ENCODE measurements around the gene PELI2. TPM values are rescaled to one million over a fixed set of nuclear protein-coding genes. Genes with fewer than 3 reads are reported as not detected.
A peak's percentile ranks its signal among the peaks of the same experiment; 100 is the strongest.

The PELI2 gene
- total RNA-seq, 1 donor from 2014 or later: 32.2 TPM

DNA sequence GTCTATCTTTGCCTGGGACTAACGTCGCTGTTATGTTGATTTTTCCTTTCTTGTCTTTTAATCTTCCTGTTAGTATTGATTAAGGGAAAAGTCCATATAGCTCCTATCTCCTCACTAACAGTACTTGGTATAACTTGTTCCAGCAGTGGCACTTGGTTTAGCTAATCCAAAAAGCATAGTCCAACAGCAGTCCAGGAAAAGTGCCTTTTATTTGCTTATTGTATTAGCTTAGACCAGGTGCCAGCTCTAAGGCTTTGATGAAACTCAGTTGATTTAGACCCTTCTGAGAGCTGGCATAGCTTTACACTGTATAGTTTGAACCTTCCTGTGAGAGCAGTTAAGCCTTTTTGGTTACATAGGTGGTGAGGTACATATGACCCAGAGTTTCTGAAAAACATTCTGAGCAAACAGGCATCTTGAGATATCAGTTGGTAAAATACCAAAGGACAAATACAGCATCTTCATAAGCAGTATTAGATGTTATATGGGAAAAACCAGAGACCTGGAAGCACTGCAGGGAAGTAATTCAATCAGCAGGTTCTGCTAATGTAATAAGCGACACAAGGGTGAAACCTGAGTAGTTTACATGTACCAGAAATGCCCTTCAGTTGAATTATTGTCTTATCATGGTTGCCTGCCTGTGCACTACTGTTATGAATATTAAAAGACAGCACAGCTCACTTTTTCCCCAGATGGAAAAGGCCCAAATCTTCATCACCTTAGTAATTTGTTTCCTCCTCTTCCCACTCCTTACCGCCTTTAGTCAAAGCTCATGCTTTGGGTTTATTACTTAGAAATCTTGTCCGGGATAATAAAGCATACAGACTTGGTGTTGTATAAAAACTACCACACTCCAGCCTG, 13.0 kb downstream of the PELI2 start:
- Mint-ChIP-seq H3K9me3 (ENCODE audit: low read depth) (no peaks in the 10 kb centered on the region), H3K27me3 (no peaks in the 10 kb centered on the region), H3K27ac (peak overlapping the region; percentile 9), H3K4me1 (ENCODE audit: low read depth) (peaks cover 62% of the 10 kb centered on the region), H3K4me3 (ENCODE audit: low read depth) (no peak overlapping the region), H3K36me3 (ENCODE audit: insufficient read depth) (no peaks in the 10 kb centered on the region)
- TF ChIP-seq, protein P1, sequence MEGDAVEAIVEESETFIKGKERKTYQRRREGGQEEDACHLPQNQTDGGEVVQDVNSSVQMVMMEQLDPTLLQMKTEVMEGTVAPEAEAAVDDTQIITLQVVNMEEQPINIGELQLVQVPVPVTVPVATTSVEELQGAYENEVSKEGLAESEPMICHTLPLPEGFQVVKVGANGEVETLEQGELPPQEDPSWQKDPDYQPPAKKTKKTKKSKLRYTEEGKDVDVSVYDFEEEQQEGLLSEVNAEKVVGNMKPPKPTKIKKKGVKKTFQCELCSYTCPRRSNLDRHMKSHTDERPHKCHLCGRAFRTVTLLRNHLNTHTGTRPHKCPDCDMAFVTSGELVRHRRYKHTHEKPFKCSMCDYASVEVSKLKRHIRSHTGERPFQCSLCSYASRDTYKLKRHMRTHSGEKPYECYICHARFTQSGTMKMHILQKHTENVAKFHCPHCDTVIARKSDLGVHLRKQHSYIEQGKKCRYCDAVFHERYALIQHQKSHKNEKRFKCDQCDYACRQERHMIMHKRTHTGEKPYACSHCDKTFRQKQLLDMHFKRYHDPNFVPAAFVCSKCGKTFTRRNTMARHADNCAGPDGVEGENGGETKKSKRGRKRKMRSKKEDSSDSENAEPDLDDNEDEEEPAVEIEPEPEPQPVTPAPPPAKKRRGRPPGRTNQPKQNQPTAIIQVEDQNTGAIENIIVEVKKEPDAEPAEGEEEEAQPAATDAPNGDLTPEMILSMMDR (IDR thresholded peaks at IDR 0.05; ENCODE audit: unreplicated experiment): no peak
- DNase-seq (ENCODE audit: low spot score, unreplicated experiment): no peak

DNA sequence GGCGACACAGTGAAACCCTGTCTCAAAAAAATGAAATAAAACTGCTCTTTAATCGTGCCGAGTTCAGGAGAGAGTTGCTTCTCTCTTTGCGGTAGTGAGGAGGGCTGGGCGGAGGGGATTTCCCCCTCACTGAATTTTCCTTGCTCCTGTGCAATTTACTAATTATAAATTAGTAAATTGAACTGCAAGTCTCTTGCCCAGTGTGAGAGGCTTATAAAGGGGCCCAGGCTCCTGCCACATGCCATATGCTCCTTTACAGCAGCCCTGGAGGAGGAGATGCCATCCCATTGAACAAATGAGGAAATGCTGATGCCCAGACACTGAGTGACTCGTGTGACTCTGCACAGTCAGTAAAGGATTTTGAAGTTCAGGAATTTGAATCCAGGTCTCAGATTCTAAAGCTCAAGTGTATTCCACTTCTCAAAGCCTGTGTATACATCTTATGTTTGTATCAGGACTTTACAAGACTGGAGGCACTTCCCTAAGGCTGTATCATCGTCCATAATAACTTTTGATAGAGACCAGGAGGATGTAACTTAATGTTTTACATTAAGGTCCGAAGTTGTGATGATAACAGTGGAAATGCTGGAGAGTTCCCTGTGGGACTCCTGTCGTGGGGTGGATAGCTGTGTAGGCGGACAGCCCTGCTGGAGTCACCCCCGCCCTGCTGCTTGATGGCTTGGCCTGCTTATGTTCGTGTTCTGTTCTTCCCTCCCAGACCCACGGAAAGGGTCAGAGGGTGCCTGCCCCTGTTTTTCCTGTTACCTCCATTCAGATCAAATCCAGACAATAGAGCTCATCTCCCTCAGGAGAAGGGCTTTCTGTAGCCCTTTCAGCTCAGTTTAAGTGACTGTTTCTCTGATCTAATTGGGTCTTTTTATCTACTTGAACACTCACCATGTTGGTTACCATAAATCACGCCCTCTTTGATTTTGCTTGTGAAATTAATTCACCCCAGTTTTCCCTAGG, 13.9 kb downstream of the PELI2 start:
- Mint-ChIP-seq H3K36me3 (ENCODE audit: insufficient read depth) (no peaks in the 10 kb centered on the region), H3K4me3 (ENCODE audit: low read depth) (no peak overlapping the region), H3K9me3 (ENCODE audit: low read depth) (no peaks in the 10 kb centered on the region), H3K27ac (no peak overlapping the region), H3K27me3 (no peaks in the 10 kb centered on the region), H3K4me1 (ENCODE audit: low read depth) (peaks cover 54% of the 10 kb centered on the region)
- TF ChIP-seq, protein P1 (IDR thresholded peaks at IDR 0.05; ENCODE audit: unreplicated experiment): no peak
- DNase-seq (ENCODE audit: low spot score, unreplicated experiment): no peak

DNA sequence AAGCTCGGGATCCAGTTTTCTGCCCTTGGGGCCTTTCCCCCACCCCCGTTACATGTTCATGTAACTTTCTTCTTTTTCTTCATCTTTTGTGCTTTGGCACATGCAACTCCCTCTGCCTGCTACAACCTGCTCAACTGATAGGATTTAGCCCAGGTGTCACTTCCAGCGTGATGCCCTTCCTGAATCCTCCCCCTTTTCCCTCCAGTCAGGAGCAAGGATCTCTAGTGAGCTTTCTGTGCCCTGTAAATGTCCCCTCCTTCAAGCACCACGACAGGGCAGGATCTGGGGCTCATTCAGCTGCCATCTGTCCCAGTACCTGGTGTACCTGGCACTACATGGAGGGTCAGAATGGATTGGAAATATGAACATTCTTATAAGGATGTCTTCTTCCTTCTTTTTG, 15.3 kb downstream of the PELI2 start:
- TF ChIP-seq, protein P1 (IDR thresholded peaks at IDR 0.05; ENCODE audit: unreplicated experiment): no peak
- Mint-ChIP-seq H3K9me3 (ENCODE audit: low read depth) (no peaks in the 10 kb centered on the region), H3K36me3 (ENCODE audit: insufficient read depth) (no peaks in the 10 kb centered on the region), H3K4me3 (ENCODE audit: low read depth) (no peak overlapping the region), H3K4me1 (ENCODE audit: low read depth) (peaks cover 52% of the 10 kb centered on the region), H3K27ac (no peak overlapping the region), H3K27me3 (no peaks in the 10 kb centered on the region)
- no peak for DNase-seq (ENCODE audit: low spot score, unreplicated experiment)

DNA sequence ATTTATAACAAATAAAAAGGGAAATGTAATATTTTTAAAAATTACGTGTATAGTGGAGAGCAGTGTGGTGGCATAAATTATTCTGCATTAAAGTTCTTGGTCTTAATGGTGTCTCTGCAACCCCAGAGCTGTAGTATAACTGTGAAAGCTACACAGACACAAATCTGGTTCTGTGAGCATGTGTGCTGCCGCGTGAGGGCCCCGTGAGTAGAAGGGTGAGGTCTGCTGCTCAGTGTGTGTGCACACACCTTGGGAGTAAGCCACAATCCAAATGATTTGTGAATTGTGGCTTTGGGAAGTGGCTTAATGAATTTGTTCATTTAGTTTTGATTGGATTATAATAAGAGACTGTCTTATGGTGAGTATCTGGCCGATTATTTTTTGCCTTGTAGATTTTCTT, 16.8 kb downstream of the PELI2 start:
- TF ChIP-seq, protein P1 (IDR thresholded peaks at IDR 0.05; ENCODE audit: unreplicated experiment): no peak
- Mint-ChIP-seq H3K36me3 (ENCODE audit: insufficient read depth) (no peaks in the 10 kb centered on the region), H3K4me1 (ENCODE audit: low read depth) (peaks cover 46% of the 10 kb centered on the region), H3K9me3 (ENCODE audit: low read depth) (no peaks in the 10 kb centered on the region), H3K4me3 (ENCODE audit: low read depth) (no peak overlapping the region), H3K27me3 (no peaks in the 10 kb centered on the region), H3K27ac (no peak overlapping the region)
- no peak for DNase-seq (ENCODE audit: low spot score, unreplicated experiment)

DNA sequence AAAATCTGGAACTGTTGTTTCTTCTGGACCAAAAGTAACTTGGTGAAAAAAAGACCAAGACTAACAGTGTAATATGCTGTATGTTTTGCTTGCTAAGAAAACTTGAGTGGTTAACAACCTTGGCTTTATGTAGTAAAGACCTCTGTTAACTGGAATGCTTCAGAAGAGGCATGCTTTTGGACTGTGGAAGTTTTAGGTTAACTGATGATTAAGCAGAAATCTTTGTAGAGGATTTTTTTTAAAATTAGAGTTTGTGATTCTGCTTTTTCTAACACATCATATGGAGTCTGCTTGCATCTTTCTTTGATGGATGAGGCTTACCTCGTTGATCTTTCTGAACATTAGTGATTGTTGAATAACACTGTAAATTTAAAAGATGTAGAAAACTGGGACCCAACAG, 17.5 kb downstream of the PELI2 start:
- Mint-ChIP-seq H3K27ac (no peak overlapping the region), H3K9me3 (ENCODE audit: low read depth) (no peaks in the 10 kb centered on the region), H3K4me3 (ENCODE audit: low read depth) (no peak overlapping the region), H3K27me3 (no peaks in the 10 kb centered on the region), H3K36me3 (ENCODE audit: insufficient read depth) (no peaks in the 10 kb centered on the region), H3K4me1 (ENCODE audit: low read depth) (peaks cover 44% of the 10 kb centered on the region)
- DNase-seq (ENCODE audit: low spot score, unreplicated experiment): no peak
- TF ChIP-seq, protein P1 (IDR thresholded peaks at IDR 0.05; ENCODE audit: unreplicated experiment): no peak
